Parathyroid adenoma (tissue), 2 donors: ENCODE data around the gene TEAD1.

Source experiments
- H2AFZ ChIP-seq: fragments of 300-600 bp; sonication (generic); one replicate; pipeline ENCODE4 v1.7.0; 2017; ENCODE audit warnings: antibody characterized with exemption, mild to moderate bottlenecking
- H3K27ac ChIP-seq: fragments of 300-600 bp; sonication (generic); one replicate; pipeline ENCODE4 v1.7.0; 2017
- H3K27me3 ChIP-seq: fragments of 300-600 bp; sonication (generic); one replicate; pipeline ENCODE4 v1.7.0; 2017; ENCODE audit warnings: low read length; ENCODE audit not compliant: control insufficient read depth, insufficient read depth
- H3K36me3 ChIP-seq: fragments of 300-600 bp; sonication (generic); one replicate; pipeline ENCODE4 v1.7.0; 2017; ENCODE audit warnings: low read length; ENCODE audit not compliant: control insufficient read depth, insufficient read depth
- H3K4me1 ChIP-seq: fragments of 300-600 bp; sonication (generic); one replicate; pipeline ENCODE4 v1.7.0; 2017; ENCODE audit warnings: control low read depth
- H3K4me2 ChIP-seq: fragments of 300-600 bp; sonication (generic); one replicate; pipeline ENCODE4 v1.7.0; 2017; ENCODE audit warnings: low read length
- H3K4me3 ChIP-seq: fragments of 300-600 bp; sonication (generic); one replicate; pipeline ENCODE4 v1.7.0; 2017; ENCODE audit warnings: low read depth, low read length
- H3K79me2 ChIP-seq: fragments of 300-600 bp; sonication (generic); one replicate; pipeline ENCODE4 v1.7.0; 2017; ENCODE audit warnings: control low read depth
- H3K9ac ChIP-seq: fragments of 300-600 bp; sonication (generic); one replicate; pipeline ENCODE4 v1.7.0; 2017; ENCODE audit warnings: mild to moderate bottlenecking
- H3K9me3 ChIP-seq: fragments of 300-600 bp; sonication (generic); one replicate; pipeline ENCODE4 v1.7.0; 2017; ENCODE audit warnings: low read length; ENCODE audit not compliant: control insufficient read depth
- TF ChIP-seq, protein P1 (sequence below): fragments of 300-600 bp; sonication (generic); IDR thresholded peaks from one replicate; pipeline ENCODE4 v1.7.0; 2017; ENCODE audit warnings: antibody characterized with exemption, mild to moderate bottlenecking
- donor health status: primary hyperparathyroidism.

TEAD1 gene

DNA sequence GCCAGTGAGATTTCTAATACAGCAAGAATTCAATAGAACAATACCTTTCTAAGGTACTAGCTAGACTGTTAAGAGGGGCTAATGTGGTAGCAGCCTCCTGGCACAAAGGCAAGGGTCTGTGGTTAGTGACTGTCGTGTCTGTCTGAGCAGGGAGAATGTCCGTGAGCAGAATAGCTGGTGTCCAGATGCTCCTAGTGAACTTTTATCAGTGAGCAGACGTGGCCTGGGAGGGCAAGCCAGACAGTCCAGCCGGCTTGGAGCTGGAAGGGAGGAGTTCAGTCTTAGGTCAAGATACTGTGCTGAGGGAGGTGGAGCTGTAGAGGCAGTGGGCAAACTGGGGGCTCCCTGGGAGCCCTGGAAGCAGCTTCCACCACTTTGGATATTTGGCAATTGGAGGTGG, 138.6 kb downstream of the TEAD1 start:
- H3K9ac ChIP-seq: no peak overlapping the region
- no peak overlapping the region for H3K4me3 ChIP-seq
- no peak overlapping the region for H3K4me2 ChIP-seq
- TF ChIP-seq, protein P1, sequence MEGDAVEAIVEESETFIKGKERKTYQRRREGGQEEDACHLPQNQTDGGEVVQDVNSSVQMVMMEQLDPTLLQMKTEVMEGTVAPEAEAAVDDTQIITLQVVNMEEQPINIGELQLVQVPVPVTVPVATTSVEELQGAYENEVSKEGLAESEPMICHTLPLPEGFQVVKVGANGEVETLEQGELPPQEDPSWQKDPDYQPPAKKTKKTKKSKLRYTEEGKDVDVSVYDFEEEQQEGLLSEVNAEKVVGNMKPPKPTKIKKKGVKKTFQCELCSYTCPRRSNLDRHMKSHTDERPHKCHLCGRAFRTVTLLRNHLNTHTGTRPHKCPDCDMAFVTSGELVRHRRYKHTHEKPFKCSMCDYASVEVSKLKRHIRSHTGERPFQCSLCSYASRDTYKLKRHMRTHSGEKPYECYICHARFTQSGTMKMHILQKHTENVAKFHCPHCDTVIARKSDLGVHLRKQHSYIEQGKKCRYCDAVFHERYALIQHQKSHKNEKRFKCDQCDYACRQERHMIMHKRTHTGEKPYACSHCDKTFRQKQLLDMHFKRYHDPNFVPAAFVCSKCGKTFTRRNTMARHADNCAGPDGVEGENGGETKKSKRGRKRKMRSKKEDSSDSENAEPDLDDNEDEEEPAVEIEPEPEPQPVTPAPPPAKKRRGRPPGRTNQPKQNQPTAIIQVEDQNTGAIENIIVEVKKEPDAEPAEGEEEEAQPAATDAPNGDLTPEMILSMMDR: no peak
- H3K36me3 ChIP-seq: no peaks in the 10 kb centered on the region
- H3K9me3 ChIP-seq: no peaks in the 10 kb centered on the region
- H3K79me2 ChIP-seq: peaks cover 20% of the 10 kb centered on the region
- no peak overlapping the region for H2AFZ ChIP-seq
- H3K27ac ChIP-seq: peak overlapping the region; percentile 32
- peaks cover 22% of the 10 kb centered on the region for H3K4me1 ChIP-seq
- no peaks in the 10 kb centered on the region for H3K27me3 ChIP-seq

DNA sequence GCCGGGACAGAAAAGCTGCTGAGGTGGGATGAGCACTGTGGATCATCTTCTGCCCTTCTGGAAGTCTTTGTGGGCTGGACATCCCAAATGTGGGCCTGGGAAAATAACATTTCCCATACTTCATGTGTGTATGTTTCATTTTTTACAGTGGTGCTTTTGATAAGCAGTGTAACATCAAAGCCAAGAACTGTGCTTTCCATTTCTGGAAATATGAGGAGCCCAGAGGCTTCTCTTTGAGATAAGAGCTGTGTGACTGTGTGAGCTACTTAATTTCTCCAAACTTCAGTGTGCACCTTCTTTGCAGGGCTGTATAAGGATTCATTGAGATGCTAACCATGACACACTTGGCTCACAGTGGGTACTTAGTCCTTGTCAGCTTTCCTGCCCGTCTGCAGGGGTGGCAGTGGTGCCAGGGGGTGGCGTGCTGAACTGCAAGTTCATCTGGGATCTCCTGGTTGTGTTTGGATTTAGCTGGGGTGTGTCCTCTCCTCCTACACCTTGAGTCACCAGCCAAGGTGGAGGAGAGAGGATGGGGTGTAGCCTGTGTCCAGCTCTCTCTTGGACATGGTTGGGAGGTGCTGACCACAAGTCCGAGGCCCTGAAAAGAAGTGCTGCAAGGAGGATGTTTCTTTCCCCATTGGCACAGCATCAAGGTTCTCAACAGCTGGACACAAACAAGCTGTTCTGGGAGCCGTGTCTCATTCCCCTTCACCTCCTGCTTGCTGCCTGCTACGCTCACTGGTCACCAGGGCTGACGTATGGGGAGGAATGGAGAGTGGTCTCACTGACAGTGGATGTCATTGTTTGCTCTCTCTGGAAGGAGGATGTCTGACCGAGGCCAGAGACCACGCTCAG, 139.4 kb downstream of the TEAD1 start:
- Histone ChIP-seq H3K9ac (no peak overlapping the region), H3K4me1 (peaks cover 22% of the 10 kb centered on the region)
- TF ChIP-seq, protein P1: no peak

GRCh38 chr11:12815129-12815480, 140.9 kb downstream of the TEAD1 start:
- no peaks in the 10 kb centered on the region for H3K27me3 ChIP-seq
- H3K36me3 ChIP-seq: no peaks in the 10 kb centered on the region
- H3K79me2 ChIP-seq: peaks cover 7% of the 10 kb centered on the region
- peaks cover 20% of the 10 kb centered on the region for H3K4me1 ChIP-seq
- H3K9ac ChIP-seq: no peak overlapping the region
- H3K9me3 ChIP-seq: no peaks in the 10 kb centered on the region
- TF ChIP-seq, protein P1: no peak
- H3K4me2 ChIP-seq: peak overlapping the region; percentile 45
- H3K4me3 ChIP-seq: no peak overlapping the region
- peak overlapping the region; percentile 62 for H3K27ac ChIP-seq
- no peak overlapping the region for H2AFZ ChIP-seq

More for the DNA sequence above, 139.4 kb downstream of the TEAD1 start:
- H2AFZ ChIP-seq: peak overlapping the region; percentile 24
- no peak overlapping the region for H3K4me3 ChIP-seq
- no peaks in the 10 kb centered on the region for H3K9me3 ChIP-seq
- no peak overlapping the region for H3K4me2 ChIP-seq
- H3K79me2 ChIP-seq: peaks cover 17% of the 10 kb centered on the region
- no peaks in the 10 kb centered on the region for H3K36me3 ChIP-seq
- H3K27ac ChIP-seq: peak overlapping the region; percentile 62
- no peaks in the 10 kb centered on the region for H3K27me3 ChIP-seq

DNA sequence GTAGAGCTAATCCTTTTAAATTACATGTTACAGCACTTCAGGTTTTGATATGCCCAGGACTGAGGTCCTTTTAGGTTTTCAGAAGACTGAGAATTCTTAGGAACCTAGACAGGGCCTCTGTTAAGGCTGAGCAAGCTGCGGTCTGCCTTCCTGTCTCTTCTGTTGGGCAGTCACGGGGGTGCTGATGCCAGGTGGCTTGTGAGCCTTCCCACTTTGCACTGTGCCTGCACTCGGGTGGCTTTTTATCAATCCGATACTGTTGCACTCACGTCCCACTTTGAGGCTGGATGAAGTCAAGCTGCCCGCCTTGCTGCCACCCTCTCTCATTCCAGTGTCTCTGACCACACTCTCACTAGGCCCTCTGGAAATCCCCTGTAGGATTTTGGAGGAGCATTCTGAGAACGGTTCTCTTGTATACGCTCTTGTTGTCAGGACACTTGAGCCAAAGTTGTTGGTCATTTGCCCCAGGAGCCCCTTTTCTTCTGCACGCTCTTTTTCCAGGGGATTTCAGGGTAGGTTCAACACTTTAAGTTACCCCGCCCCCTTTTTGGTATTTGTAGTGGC, 141.8 kb downstream of the TEAD1 start:
- H3K27ac ChIP-seq: peak overlapping the region; percentile 62
- H3K9me3 ChIP-seq: no peaks in the 10 kb centered on the region
- H3K4me3 ChIP-seq: no peak overlapping the region
- peaks cover 16% of the 10 kb centered on the region for H3K4me1 ChIP-seq
- H3K27me3 ChIP-seq: no peaks in the 10 kb centered on the region
- no peak overlapping the region for H3K4me2 ChIP-seq
- H3K36me3 ChIP-seq: no peaks in the 10 kb centered on the region
- H2AFZ ChIP-seq: no peak overlapping the region
- TF ChIP-seq, protein P1: no peak
- H3K79me2 ChIP-seq: no peaks in the 10 kb centered on the region
- H3K9ac ChIP-seq: no peak overlapping the region
